Inflammatory macrophage treated with lipopolysaccharide for 4 hours (primary cell): Measurements from ENCODE around the gene DIPK2A.

ENCODE experiments used
- DNase-seq: peaks from one replicate; pipeline ENCODE4 v3.0.0-alpha.2; 2020

DIPK2A gene

GRCh38 chr3:143971359-143972154, at the start of gene DIPK2A:
Gene DIPK2A (plus strand): TSS chr3:143971823. CDS start chr3:143972333, 510 bp downstream.
- peak; percentile 95 for DNase-seq

DNA sequence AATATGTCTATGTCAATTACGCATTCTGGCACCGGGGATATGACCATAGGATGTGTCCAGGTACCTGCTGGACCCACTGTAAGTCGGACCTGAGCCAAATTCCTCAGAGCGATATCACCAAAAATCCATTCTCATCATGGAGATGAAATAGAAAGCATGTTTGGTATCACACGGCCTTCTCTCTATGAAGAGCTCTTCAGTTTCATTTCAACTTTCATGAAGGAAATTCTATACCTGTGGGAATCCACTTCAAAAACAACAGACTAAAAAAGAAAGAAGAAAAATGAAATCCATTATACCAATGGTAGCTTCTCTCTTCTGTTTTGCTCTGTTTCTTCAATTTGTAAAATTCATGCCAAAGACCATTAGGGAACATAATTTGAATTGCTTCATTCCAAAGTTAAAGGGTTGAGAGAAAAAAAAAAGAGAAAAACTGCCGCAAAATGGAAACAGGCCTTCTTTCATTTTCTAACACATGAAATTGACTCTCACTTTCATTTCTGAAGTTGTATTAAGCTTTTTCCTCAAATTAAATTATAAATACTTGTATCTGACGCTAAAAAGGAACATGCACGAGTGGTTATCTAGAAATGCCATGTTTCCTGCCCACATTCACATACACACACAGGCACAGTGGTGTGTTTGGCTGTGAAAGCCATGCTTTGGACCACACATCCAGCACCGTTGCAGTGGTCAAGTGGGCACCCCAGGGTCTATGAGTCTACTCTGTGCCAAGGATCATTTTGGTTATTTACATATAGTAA, 46.9 kb upstream of the DIPK2A start:
- peak; percentile 10 for DNase-seq

- DNase-seq, result no peak
Measured at GRCh38 chr3:143928056-143928455, 43.6 kb upstream of the DIPK2A start.

DNA sequence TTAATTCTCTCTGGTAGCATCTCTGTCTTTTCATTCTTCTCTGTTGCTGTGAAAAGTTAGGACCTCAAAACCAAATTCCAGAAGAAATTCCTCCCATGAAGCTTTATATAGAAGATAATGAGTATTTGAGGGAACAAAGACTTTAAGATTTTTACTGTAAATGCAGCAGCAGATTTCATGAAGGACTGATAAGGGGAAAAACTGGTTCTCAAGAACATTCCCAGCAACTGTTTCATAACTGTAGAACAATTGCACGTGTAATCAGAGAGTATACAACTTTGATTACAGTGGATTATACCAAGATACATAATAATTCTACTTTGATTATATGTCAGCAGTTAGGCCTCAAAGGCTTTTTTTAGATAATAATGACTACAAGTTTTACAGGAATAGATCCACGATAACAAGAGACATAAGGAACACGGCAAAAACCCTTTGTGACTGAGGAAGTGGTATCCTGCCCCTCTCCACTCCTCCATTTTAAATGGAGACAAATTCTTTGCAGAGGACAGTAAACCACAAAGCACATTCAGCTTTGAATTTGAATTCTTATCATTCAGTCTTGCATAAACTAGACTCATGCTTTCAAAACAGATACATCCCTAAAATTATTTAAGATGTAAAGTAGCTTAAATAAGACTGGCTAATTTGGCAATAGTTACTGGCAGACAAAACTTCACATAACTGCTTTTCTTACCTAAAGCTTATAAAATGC, 42.9 kb upstream of the DIPK2A start:
- DNase-seq, result no peak

DNA sequence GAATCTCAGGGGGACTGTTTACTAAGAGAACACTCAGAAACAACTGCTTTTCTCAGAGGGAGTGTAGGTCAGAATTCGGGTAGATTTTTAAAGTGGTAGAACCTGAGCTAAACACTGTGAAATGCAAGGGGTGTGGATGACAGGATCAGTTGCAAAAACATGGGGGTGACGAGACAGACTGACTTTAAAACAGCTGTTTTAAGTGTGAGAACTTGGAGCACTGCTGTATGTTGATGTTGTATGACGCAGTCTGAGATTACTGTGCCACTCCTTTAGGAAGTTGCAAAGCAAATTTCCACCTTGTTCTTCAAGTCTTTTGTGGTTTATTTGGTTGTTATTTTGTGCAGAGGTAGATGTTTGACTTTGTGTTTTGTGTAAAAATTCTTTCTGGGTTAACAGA, 36.8 kb upstream of the DIPK2A start:
- no peak for DNase-seq

DNA sequence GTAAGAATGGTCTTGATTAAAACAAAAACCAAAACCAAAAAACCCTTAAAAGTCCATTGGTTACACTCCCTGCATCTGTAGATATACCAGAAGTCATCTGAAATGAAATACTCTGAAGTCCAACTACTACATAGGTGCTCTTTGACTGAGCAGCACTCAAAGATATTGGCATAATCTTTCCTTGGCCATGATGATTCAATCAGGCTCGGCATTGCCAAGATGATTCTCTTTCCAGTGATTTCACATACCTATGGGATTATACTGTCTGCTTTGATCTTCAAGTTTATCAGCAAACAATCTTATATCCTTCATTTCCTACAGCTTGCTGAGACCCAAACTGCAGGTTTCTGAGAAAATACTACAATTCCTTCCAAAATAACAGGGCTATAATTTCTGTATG, 35.9 kb upstream of the DIPK2A start:
- no peak for DNase-seq

GRCh38 chr3:143950810-143951209, 20.8 kb upstream of the DIPK2A start:
- DNase-seq, result no peak

DNA sequence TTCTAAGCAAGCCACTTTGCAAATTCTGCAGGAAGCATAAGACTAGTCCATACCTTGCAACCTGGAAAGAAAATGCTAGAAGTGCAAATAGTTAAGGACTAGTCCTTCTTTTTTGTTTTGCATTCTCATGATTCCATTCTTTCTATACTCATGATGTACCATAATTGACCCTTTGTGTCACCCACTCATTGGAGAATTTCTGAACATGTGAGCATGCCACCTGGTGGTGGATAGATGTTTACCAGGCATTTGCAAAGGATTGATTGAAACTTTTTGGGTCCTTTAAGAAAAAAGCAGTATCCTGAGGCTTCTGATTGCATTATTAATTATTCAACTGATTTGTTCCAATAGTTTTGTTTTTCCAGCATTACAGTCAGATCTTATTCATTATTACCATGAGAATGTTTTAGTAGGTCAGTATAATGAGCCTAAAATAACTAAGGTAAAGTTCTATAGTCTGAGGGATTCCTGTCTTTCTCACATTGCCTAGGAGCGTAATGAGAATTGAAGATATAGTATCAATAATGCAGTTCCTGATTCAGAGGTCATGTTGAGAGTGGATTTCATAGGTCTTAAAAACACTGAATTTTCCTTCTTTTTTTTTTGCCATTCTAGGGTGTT, 20.2 kb upstream of the DIPK2A start:
- peak; percentile 55 for DNase-seq

- DNase-seq, result no peak
Measured at GRCh38 chr3:143952569-143953072, 19.0 kb upstream of the DIPK2A start.

- DNase-seq, result no peak
Measured at GRCh38 chr3:143955113-143955512, 16.5 kb upstream of the DIPK2A start.

- DNase-seq, result no peak
Measured at GRCh38 chr3:143956838-143957237, 14.8 kb upstream of the DIPK2A start.

GRCh38 chr3:143957453-143957852, 14.2 kb upstream of the DIPK2A start:
- DNase-seq, result no peak

DNA sequence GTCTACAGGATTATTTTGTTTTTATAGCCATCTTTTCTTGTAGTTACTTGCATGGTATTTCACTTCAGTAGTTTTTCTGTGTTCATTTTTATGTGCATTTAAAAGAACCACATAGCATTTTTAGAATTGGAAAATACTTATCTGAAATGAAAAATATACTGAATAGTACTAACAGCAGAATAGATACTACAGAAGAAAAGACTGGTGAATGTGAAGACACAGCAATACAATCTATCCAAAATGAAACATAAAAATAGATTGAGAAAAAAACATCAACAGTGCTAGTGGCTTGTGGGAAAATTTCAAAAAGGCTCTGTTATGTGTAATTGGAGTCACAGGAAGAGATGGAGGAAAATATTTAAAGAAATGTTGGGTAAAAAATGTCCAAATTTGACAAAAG, 12.7 kb upstream of the DIPK2A start:
- DNase-seq, result no peak

GRCh38 chr3:143961342-143961741, 10.3 kb upstream of the DIPK2A start:
- no peak for DNase-seq

- DNase-seq, result peak; percentile 38
Measured at GRCh38 chr3:143963946-143964345, 7.7 kb upstream of the DIPK2A start.

- peak; percentile 34 for DNase-seq
Measured at GRCh38 chr3:143970773-143971358, 757 bp upstream of the DIPK2A start.

DNA sequence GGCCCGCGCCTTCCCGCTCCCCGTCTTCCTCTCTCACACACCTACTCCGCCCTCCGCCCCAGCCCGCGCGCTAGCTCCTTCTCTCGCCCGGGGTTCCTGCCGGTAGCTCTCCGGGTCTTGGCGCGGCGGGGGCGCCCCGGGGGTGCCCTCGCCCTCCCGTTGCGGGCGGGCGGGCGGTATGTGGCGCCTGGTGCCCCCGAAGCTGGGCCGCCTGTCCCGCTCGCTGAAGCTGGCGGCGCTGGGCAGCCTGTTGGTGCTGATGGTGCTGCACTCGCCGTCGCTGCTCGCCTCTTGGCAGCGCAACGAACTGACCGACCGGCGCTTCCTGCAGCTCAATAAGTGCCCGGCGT, 507 bp downstream of the DIPK2A start:
- no peak for DNase-seq

- DNase-seq, result peak; percentile 81
Measured at GRCh38 chr3:143972505-143973258, 1.1 kb downstream of the DIPK2A start.

- DNase-seq, result peak; percentile 79
Measured at GRCh38 chr3:143973259-143974021, 1.8 kb downstream of the DIPK2A start.

DNA sequence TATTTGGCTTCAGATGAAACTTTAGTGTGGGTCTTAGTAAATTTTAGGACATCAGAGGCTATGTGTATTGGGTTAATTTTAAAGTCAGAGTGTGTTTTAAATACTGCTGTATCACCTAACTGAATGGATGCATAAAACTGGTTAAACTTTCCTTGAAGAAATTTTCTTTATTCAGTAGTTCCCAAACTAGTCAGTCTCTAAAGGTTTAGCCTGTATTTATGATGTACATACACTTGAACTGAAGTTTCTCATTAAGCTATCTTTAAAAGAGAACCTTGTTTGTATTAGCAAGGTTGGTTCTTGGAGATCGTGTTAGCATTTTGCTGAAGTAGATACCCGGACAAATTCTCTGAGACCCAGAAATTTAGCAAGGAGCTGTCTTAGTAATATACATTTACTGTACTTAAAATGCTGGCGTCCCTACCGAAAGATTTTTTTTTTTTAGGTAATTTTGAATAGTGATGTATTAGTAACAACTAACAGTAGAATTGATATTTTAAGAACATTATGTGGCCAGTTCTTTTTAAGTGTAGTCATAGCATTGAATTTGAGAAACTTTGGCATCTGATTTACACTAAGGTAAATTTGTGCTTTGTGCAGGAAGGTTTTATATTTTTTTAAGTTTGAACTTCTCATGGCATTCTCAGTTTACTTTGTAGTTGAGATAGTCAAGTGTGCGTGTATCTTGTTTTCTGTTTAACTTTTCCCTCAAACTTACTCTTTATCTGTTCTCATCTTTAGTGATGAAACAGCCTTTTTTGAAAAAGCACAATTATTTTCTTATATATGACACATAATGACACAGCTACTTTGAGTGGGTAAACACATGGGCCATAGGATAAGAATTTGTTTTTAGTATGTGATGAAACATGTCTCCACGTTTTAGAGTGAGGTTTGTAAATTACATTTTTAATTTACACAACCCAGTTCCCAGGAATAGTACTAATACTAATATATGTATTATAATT, 2.9 kb downstream of the DIPK2A start:
- DNase-seq, result peak; percentile 22
